Panc1 (cell line): ENCODE results near the gene ASH1L.

Experiments used
- POLR2AphosphoS5 ChIP-seq: IDR thresholded peaks from 2 replicates; pipeline ENCODE4 v1.6.1; 2012; ENCODE audit warnings: mild to moderate bottlenecking, low read depth, low read length, moderate library complexity
- TF ChIP-seq, protein P1 (sequence below): fragments of 450-650 bp; IDR thresholded peaks from 2 replicates; pipeline ENCODE4 v1.5.1; 2017; ENCODE audit warnings: mild to moderate bottlenecking

DNA sequence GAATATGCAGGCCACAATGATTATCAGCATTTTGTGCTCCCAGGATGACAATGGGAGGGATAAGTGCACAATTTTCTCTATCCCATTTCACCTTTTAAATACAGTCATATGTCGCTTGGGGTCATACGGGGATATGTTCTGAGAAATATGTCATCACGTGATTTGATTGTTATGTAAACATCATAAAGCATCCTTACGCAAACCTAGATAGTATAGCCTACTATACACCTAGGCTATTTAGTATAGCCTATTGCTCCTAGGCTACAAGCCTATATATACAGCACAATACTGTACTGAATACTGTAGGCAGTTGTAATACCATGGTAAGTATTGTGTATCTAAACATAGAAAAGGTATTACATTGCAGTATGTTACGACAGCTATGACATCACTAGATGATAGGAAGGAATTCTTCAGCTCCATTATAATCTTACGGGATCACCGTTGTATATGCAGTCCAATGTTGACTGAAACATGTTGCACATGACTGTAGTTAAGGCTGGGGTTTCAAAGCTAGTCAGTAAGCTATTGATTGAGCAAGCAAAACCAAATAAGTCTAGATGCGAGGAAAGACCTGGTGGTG lies 223.0 kb downstream of the ASH1L start:
- TF ChIP-seq POLR2AphosphoS5 = no peak
- TF ChIP-seq, protein P1, sequence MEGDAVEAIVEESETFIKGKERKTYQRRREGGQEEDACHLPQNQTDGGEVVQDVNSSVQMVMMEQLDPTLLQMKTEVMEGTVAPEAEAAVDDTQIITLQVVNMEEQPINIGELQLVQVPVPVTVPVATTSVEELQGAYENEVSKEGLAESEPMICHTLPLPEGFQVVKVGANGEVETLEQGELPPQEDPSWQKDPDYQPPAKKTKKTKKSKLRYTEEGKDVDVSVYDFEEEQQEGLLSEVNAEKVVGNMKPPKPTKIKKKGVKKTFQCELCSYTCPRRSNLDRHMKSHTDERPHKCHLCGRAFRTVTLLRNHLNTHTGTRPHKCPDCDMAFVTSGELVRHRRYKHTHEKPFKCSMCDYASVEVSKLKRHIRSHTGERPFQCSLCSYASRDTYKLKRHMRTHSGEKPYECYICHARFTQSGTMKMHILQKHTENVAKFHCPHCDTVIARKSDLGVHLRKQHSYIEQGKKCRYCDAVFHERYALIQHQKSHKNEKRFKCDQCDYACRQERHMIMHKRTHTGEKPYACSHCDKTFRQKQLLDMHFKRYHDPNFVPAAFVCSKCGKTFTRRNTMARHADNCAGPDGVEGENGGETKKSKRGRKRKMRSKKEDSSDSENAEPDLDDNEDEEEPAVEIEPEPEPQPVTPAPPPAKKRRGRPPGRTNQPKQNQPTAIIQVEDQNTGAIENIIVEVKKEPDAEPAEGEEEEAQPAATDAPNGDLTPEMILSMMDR = no peak
